ENCODE results near the gene CCDC178. TPM values are rescaled to one million over a fixed set of nuclear protein-coding genes. Genes with fewer than 3 reads are reported as not detected.

The CCDC178 gene
- polyA plus RNA-seq, 1 experiment, result not detected

DNA sequence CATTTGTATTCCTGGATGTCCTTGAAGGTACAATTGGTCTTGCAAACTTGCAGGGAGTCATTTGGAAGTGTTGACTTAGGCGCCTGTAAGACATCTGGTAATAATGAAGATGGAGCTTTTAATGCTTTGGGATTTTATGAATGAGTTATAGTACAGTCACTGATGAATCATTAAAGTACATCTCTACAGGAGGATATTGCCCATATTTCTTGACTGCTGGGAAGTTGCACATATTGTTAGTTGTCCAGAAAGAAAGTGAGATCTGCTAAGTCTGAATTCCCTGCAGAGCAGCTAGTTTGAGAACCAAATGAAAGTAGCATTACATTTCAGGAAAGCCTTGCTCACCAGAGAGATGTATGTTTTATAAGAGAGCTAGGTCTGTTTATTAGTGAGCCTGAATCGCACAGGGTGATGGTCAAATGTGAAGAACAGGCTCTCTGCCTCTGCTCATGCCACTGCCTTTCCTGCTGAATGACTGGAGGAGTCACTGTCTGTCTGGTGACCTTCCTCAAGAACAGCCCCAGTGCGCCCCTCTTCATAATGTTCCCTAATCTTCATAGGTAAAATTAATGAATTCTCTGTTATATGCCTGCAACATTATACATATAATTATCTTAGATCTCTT lies 528.7 kb downstream of the CCDC178 start:
- no peak for DNase-seq (ENCODE audit: low read depth, low spot score)
- Histone ChIP-seq H3K27me3 (ENCODE audit: control insufficient read depth, insufficient read depth, low read length) (no peaks in the 10 kb centered on the region), H3K27ac (ENCODE audit: low read depth, low read length) (no peak overlapping the region), H3K9me3 (ENCODE audit: control insufficient read depth, insufficient read depth, low read length) (no peaks in the 10 kb centered on the region), H3K4me3 (ENCODE audit: low read depth, low read length) (no peak overlapping the region)
- TF ChIP-seq, protein P1, sequence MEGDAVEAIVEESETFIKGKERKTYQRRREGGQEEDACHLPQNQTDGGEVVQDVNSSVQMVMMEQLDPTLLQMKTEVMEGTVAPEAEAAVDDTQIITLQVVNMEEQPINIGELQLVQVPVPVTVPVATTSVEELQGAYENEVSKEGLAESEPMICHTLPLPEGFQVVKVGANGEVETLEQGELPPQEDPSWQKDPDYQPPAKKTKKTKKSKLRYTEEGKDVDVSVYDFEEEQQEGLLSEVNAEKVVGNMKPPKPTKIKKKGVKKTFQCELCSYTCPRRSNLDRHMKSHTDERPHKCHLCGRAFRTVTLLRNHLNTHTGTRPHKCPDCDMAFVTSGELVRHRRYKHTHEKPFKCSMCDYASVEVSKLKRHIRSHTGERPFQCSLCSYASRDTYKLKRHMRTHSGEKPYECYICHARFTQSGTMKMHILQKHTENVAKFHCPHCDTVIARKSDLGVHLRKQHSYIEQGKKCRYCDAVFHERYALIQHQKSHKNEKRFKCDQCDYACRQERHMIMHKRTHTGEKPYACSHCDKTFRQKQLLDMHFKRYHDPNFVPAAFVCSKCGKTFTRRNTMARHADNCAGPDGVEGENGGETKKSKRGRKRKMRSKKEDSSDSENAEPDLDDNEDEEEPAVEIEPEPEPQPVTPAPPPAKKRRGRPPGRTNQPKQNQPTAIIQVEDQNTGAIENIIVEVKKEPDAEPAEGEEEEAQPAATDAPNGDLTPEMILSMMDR (IDR thresholded peaks at IDR 0.05; ENCODE audit: low read depth, low read length), result no peak
- ChIA-PET POLR2A (no interaction called here), CTCF (interaction anchor here (1.4 kb wide), 1 partner anchor 19 kb away, joined by 4 read pairs; no protein-coding TSS in a partner anchor)

DNA sequence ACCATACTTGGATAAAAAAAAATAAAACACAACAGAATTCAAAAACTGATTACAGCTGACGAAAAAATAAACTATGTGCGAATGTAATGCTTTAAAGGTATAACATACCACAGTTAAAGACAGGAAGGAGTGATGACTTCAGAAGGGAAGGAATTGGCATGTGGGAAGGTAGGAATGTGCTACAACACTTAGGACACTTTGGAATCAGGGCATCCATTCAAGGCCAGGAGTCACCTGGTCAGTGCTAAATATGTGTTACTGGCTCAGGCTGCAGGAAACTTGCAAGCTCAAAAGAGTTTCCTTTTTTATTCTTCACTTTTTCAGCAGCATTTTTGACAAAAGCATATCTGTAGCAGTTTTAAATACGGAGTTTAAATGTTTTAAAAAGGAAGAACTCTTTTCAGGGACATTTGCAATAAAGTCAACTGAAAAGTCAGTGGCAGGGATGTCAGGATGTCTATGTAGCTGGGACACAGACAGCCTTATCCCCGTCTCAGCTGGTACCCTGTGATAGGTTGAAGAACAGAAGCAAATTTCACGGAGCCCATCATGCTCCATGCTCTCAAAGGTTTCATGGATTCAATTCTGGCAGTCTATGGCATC lies 529.7 kb downstream of the CCDC178 start:
- ChIA-PET CTCF (interaction anchor here (1.4 kb wide), 1 partner anchor 20 kb away, joined by 4 read pairs; no protein-coding TSS in a partner anchor), POLR2A (no interaction called here)
- no peak for DNase-seq (ENCODE audit: low read depth, low spot score)
- Histone ChIP-seq H3K27ac (ENCODE audit: low read depth, low read length) (no peak overlapping the region), H3K4me3 (ENCODE audit: low read depth, low read length) (no peak overlapping the region), H3K27me3 (ENCODE audit: control insufficient read depth, insufficient read depth, low read length) (no peaks in the 10 kb centered on the region), H3K9me3 (ENCODE audit: control insufficient read depth, insufficient read depth, low read length) (no peaks in the 10 kb centered on the region)
- TF ChIP-seq, protein P1 (IDR thresholded peaks at IDR 0.05; ENCODE audit: low read depth, low read length), result no peak

DNA sequence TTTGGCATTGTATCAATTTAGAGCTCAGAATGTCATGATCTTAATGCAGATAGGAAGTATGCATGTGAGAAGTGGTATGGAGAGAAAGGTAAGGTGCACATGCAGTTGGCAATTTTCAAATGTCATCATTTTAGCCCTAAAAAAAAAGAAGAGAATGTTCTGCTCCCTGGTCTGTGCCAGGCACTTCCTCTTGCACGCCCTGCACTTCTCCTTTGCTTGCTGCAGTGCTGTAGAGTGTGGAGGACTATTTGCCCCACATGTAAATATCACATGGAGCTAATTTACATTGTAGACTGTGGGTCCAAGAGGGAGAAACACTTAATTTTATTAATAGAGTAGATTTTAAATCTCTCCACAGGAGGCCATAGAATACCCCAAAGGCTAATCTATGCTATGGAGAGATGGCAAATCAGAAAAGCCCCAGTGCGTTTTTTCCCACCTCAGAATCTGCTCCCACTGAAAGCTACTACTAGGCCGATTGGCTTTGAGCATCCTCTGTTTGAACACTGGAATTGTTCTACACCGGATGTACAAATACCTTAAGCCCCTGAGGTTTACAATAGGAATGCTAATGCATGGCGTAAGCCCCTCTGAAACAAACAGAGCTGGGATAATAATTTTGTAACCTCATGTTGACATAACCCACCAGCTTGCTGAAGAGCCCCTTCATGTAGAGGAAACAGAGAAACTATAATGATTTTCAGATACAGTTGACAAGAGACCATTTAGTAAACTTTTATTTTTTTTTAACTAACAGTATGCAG lies 530.5 kb downstream of the CCDC178 start:
- no peak for DNase-seq (ENCODE audit: low read depth, low spot score)
- H3K27me3 ChIP-seq (ENCODE audit: control insufficient read depth, insufficient read depth, low read length), result no peaks in the 10 kb centered on the region
- ChIA-PET CTCF (no interaction called here), POLR2A (no interaction called here)
- H3K4me3 ChIP-seq (ENCODE audit: low read depth, low read length), result no peak overlapping the region
- no peak overlapping the region for H3K27ac ChIP-seq (ENCODE audit: low read depth, low read length)
- TF ChIP-seq, protein P1 (IDR thresholded peaks at IDR 0.05; ENCODE audit: low read depth, low read length), result no peak
- no peaks in the 10 kb centered on the region for H3K9me3 ChIP-seq (ENCODE audit: control insufficient read depth, insufficient read depth, low read length)

DNA sequence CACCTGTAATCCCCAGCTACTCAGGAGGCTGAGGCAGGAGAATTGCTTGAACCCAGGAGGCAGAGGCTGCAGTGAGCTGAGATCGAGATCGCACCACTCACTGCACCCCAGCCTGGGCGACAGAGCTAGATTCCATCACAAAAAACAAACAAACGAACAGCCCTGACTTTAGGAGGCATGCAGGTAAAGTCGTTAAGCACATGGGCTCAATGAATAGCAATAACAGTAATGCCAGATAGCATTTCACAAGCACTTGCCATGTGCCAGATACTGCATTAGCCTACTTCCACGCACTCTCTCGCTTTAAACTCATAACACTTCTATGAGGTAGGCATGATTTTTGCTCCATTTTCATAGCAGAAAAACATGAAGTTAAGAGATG lies 532.1 kb downstream of the CCDC178 start:
- Histone ChIP-seq H3K4me3 (ENCODE audit: low read depth, low read length) (no peak overlapping the region), H3K9me3 (ENCODE audit: control insufficient read depth, insufficient read depth, low read length) (no peaks in the 10 kb centered on the region), H3K27ac (ENCODE audit: low read depth, low read length) (no peak overlapping the region), H3K27me3 (ENCODE audit: control insufficient read depth, insufficient read depth, low read length) (peaks cover 2% of the 10 kb centered on the region)
- TF ChIP-seq, protein P1 (IDR thresholded peaks at IDR 0.05; ENCODE audit: low read depth, low read length), result no peak
- ChIA-PET CTCF (no interaction called here), POLR2A (no interaction called here)
- no peak for DNase-seq (ENCODE audit: low read depth, low spot score)

Measured in AG04450 (cell line).